ENCODE measurements around the gene HEBP1.

The HEBP1 gene

DNA sequence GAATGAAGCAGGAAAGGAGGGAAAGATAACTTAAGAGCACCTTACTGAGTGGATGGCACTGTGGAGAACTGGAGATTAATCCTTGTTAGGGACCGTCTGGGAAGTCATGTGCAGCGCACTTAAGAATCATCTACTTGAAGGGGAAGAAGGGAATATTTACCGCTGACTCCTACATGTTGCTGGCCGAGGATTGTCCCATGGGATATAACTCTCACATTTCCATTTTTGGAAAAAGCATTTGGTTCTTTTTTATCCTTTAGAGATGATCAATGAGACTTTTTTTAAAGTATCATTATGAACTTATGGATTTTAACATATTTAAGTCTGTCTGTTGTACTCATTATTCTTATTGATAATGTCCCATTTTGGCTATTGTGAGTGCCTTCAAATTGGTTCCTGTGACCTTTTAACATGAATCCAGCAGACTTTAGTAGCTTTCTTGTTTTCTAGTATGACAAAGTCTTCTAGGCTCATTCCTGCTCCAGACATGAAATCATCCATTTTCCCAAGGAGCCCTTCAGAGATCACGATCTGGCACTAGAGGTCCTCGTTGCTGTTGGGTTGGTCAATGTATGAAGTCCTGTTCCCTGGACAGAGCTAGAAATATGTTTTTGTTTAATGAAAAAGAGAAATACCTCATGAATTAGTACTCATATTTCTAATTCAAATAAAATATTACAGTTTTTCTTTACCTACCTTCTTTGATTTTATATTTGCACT, 23.9 kb upstream of the HEBP1 start:
- DNase-seq, result no peak

DNA sequence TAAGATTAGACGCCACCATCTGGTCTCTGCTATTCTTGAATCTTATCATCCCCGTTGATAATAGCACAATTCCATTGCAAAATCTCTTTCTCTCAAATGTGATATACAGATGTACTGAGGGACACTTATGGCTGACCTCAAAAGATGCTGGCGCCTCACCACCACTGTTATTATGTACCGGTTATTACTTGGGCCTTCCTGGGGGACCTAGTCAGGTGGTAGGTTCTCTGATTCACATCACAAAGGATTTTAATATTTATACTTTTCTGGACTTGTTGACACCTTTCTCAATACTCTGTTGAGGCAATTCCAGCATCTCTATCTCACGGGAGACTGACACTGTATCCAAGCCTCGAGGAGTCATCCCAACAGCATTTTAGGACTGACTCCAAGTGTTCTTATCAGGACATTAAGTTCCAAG, 22.8 kb upstream of the HEBP1 start:
- DNase-seq, result no peak

DNA sequence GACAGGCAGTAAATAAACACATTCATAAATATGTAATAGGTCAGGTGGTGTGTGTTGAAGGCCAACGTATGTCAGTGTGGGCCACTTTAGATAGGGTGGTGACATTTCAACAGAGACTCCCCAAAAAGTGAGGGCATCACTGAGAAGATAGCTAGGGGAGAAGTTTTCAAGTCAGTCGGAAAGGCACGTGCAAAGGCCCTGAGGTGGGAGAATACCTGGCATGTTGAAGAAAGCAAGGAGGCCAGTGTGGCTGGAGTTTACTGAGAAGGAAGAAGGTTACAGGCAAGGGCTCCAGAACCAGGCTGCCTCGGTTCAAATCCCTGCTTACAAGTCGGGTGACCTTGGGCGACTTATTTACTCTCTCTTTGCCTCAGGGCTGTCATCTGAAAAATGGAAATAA, 11.0 kb upstream of the HEBP1 start:
- DNase-seq, result no peak

DNA sequence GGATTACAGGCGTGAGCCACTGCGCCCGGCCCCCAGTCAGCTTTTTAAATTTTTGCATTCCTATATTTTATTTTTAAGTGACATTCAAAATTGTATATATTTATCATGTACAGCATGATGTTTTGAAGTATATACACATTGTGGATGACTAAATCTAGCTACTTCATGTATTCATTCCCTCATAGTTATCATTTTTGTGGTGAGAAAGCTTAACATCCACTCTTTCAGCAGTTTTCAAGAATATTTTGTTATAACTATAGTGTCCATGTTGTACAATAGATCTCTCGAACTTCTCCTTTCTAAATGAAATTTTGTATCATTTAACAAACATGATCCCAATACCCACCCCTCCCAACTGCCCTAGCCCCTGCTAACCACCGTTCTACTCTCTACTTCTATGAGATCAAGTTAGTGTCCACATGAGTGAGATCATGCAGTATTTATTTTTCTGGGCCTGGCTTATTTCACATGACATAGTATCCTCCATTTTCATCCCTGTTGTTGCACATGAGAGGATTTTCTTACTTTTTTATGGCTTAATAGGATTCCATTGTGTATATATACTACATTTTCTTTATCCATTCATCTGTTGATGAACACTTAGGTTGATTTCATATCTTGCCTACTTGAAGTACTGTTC, 8.8 kb upstream of the HEBP1 start:
- no peak for DNase-seq

DNA sequence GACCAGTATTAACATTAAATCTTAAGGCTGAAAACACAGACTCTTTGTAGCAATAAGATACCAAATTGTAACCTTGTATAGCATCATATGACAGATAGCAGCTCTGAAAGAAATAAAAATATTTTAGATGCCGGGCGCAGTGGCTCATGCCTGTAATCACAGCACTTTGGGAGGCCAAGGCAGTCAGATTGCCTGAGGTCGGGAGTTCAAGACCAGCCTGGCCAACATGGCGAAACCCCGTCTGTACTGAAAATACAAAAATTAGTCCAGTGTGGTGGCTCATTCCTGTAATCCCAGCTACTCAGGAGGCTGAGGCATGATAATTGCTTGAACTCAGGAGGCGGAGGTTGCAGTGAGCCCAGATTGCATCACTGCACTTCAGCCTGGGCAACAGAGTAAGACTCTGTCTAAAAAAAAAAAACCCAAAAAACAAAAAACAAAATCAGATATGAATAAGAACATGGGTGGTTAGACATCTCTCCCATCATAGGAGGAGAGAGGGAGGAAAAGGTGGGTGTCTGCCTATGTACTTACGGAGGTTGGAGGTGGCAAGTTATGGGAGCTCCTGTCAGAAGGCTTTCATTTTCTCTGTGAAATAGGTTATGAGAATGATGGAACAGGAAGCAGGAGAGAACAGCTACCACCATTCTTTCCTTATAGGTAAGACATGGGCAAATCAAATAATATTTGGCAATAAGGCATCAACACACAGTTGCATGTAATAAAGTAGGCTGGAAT, 7.6 kb upstream of the HEBP1 start:
- no peak for DNase-seq

DNA sequence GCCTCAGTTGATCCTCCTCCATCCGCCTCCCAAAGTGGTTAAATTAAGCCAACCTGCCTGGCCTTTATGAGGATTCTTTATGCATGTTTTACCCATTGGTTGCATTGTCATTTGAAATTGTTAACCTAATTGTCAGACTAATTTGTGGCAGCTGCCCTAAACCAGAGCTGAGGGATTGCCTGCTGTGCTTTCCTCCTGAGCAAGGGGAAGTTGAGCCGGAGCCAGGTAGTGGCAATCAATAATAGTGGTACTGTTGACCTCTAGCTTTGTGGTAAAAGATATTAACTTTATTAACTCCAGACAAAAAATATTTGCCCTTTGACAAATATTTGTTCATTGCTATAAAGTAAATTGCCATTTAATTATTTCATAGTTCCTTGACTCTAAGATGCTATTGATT, 5.6 kb upstream of the HEBP1 start:
- no peak for DNase-seq

DNA sequence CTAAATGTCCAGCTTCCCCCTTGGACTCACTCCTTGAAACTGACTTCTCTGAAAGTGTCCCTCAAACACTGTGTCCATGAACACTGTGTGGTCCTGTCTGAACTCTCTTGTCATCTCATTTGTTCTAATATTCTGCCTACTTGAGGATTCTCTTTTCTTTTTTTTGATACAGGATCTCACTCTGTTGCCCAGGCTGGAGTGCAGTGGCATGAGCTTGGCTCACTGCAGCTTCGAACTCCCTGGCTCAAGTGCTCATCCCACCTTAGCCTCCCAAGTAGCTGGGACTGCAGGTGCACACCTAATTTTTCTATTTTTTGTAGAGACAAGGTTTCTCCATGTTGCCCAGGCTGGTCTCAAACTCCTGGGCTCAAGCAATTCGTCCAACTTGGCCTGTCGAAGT, 4.9 kb upstream of the HEBP1 start:
- no peak for DNase-seq

DNA sequence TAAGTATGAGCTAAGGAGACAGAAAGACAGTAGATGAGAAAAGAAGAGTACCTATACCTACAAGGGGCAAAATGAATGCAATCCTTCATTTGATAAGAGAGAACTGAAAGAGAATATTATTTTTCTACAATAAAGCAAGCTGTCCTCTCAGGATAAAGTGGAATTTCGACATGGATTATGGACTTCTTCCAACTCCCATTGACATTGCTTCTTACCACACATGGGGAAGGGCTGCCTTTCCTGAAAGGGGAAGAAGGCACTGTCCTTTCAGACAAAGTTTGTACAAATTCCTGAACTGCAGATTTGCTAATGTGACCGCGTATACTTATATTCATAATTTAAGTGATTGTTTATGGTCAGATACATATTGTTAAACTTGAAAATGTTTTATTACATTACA, 4.3 kb upstream of the HEBP1 start:
- DNase-seq, result no peak

DNA sequence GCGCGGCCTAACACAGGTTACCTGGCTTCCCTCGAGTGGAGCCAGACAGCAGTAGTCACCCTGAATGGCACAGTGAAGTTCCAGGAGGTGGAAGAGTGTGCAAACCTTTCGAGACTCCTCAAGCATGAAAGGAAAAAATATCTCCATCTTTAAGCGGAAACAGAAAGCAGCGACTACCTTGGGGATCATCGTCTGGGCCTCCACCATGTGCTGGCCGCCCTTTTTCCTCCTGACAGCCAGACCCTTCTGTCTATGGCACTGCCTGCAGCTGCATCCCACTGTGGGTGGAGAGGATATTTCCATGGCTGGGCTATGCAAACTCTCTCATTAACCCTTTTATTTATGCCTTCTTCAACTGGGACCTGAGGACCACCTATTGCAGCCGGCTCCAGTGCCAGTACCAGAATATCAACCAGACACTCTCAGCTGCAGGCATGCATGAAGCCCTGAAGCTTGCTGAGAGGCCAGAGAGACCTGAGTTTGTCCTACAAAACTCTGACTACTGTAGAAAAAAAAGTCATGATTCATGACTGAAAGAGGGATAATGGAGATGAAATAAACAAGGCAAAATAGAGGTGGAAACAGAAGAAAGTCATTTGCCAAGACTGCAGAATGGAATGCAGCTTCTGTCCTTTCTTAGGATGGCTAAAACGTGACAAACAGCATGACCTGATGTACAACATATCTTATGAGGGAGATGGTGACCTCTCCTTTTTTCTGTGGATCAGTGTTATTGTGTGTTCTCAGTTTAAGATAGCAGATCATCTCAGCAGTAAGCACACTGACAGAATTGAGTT, 2.4 kb upstream of the HEBP1 start:
- no peak for DNase-seq

DNA sequence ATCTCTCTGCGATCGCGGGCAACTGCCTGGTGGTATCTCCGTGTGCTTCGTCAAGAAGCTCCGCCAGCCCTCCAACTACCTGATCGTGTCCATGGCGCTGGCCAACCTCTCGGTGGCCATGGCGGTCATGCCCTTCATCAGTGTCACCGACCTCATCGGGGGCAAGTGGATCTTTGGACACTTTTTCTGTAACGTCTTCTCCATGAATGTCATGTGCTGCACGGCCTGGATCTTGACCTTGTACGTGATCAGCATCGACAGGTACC, 1.6 kb upstream of the HEBP1 start:
- no peak for DNase-seq

DNA sequence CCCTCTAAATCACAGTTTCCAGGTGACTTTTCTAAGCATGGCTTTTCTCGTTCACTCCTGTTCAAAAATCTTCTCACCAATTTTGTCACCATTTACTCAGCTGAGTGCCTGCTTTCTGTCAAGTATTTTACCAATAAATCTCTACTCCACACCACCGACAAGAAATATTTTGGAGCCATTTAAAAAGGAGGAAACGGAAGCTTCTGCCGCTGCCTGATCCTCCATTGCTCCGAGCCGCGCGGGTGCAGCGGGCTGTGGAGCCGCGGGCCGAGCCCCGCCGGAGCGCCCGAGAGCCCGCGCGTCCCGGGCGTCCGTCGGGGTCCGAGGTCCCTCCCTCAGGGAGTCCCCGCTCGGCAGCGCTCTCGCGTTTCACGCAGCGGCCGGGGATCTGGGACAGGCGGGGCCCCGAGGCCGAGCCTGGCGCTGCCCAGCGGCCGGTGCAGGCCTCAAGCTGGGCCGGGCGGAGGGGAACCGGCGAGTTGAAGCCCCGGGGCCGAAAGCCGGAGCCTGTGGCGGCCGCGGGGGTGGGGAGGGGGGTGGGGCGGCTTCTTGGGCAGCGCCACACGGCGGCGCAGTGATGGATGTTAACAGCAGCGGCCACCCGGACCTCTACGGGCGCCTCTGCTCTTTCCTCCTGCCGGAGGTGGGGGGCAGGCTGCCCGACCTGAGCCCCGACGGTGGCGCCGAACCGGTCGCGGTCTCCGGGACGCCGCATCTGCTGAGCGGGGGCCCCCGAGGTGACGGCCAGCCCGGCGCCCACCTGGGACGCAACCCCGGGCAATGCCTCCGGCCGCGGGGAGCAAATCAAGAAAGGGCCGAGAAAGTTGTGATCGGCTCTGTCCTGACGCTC, 1.1 kb upstream of the HEBP1 start:
- peak; percentile 43 for DNase-seq

DNA sequence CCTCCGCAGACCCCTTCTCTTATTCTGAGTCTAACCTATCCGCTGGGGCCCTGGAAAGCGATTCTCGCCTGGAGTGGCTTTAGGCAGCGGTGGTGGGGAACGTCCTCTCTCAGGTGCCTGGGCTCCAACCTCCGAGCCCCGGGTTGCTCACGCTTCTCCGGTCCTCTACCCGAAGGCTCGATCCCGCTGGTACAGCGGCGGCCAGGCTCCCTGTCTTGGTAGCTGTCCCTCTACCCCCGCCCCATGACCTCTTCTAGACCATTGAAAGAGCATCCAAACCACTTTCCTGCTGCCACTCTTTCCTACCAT, 505 bp upstream of the HEBP1 start:
- peak; percentile 44 for DNase-seq

DNA sequence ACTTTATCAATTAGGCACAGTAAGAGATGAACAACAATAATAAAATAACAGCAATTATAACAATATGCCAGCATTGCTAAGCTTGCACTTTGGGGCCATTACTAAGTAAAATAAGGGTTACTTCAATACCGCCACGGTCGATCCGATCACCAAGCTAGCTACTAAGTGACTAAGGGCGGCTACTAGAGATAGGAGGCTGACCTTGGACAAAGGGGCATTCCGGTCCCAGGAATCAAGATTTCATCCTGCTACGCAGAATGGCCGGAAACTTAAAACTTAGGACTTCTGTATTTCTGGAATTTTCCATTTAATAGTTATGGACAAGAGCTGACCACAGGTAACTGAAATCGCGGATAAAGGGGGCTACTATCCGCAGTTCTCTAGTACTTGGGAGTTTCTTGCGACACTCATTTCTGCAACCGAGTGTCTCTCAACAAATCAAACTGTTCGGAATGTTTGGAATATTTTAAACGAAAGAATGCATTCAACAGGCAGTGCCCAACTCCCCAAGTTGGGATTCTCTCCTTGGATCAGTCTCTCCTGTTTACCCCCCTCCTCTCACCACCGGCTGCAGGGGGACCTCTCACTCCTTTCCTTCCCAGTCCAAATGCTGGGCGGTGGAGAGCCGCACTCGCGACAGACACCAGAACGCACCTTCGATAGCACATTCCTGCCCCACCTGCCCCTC, 650 bp downstream of the HEBP1 start:
- no peak for DNase-seq

DNA sequence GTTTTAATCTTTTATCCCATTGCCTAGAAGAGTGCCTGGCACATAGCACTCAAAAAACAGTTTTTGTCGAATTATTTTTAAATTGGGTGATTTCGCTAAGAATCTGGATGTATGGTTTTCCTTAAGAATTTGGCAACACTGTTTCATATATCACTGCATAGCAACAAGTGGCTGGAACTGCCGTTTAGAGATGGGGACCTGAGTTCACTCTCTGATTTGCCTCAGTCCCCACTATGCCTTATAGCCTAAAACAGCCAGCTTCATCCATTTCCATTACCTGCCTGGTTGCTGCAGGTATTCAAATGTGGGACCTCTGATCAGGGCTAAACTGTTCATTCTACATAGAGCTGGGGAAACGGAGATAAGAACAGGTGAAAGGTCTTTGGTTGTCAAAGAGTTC, 1.8 kb downstream of the HEBP1 start:
- DNase-seq, result no peak

DNA sequence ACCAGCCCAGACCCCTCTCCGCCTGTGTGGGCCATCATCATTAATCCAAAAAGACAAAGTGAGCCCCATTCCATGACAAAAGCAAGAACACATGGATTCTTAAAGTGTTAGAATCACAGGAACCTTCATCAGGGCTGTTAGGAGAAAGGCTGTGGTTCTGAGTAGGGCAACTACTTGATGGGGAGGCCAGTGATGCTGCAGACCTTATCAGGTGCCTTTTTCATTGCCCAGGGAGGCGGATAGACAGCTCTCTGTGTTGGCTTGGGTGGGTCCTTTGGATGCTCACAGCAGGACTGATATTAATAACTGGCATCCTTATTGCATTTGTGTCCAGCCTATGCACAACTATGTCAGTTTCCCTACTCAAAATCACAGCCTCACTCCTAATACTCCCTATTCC, 2.3 kb downstream of the HEBP1 start:
- DNase-seq, result no peak

DNA sequence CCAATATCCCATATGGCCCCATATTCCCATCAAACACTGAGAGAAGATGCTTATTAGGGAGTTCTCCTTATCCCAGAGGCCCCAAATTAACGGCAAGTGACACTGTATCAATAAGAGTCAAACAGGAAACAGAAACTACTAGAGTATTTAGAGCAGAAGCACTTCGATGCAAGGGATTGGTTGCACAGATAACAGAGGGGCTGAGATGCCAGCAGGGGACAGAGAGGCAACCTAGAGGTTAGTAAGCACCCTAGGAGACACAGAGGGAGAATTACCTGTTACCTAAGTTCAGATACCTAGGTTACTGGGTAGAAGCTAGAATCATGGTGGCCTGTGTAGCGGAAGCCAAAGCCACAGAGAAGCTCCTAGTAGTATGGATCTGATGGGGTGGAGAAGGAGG, 2.9 kb downstream of the HEBP1 start:
- no peak for DNase-seq

DNA sequence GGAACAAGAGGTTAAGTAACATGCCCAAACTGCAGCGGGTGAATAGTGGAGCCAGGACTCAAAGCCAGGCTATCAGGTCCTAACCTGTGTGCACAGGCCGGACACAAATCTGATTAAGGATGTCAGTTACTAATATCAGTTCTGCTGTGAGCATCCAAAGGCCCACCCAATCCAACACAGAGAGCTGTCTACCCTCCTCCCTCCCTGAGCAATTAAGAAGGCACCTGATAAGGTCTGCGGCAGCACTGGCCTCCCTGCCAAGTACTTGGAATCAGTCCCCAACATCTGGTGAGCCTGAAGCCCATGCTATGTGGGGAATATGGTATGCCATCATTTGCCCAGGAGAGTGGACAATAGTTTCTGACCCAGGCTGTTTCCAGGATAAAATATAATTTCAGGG, 3.9 kb downstream of the HEBP1 start:
- DNase-seq, result no peak

DNA sequence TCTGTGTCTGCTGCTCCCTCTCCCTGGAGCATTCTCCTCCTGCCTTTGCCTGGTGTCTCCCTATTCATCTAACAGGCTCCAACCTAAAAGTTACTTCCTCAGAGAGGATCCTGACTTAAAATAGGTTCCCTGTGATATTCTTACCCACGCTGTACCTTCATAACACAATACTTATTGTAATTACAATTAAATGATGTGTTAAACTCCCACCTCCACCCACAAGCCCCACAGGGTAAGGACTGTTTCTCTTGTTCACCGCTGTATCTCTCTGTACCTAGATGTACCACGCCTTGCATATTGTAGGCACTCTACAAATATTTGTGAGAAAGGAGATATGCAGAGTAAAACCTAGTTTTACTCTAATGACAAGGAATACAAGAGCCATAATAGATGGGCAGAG, 5.0 kb downstream of the HEBP1 start:
- no peak for DNase-seq

DNA sequence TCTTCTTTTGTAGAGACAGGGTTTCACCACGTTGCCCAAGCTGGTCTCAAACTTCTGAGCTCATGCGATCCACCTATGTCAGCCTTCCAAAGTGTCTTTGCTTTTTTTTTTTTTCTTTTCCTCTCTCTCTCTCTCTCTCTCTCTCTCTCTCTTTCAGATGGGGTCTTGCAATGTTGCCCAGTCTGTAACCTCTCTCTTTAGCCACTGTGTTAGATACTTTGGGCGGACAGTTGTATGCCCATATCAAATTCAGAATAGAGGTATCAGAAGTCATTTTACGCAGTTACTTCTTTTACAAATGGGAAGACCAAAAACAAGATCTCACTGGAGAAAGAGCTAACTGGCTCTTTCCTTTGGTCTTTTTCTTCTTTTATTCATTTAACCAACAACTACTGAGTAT, 6.7 kb downstream of the HEBP1 start:
- no peak for DNase-seq

DNA sequence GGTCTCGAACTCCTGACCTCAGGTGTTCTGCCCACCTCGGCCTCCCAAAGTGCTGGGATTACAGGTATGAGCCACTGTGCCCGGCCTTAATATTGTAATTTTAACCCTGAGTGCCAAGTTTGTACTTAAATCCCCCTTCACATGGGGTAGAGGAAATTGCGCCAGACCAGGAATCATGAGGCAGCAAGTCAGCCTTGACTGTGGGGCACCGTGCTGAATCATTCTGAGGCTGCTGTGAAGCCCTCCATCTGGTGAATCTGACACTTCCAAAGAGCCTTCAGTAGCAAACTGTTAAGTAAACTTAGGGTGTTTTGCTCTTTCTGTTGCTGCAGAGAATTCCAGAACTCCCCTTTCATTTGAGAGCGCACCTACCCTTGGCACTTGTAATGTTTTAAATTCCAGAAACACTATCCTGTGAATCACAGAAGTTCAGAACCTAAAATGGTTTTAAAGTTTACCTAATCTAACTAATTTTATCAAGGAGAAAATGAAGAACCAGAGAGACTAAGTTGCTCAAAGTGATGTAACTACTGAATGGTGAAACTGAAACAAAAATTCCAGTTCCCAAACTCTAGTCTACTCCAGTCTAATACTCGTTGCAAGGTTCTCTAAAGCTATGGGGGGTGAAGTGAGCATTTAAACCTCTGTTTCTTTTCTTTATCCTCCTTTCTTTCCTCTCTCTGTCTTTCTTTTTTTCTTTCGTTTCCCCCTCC, 7.5 kb downstream of the HEBP1 start:
- DNase-seq, result no peak

DNA sequence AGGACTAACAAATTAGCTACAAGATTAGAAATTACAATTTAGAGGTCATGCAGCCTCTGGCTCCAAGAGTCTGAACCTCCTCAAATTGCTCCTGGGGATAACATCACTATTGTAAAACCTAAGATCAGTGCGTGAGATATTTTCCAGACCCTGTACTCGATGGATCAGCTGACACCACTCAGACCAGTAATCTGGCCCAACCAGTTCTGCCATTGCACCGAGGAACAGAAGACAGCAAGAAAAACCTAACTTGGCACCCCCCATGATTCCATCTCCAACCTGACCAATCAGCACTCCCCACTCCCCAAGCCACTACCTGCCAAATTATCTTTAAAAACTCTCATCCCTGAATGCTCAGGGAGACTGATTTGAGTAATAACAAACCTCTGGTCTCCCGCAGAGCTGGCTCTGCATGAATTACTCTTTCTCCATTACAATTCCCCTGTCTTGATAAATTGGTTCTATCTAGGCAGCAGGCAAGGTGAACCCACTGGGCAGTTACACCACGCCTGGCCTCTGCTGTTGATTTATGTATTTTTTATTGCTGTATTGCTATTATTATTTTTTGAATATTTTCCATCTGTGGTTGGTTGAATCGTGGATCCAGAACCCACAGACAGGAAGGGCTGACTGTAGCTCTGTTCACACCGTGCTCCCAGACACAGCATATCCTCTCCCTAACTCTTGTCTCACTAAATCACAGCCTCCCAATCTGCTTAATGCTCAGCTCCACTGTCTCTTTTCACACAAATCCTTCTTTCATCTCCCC, 9.2 kb downstream of the HEBP1 start:
- no peak for DNase-seq
